SU-DHL-6 (cell line): ENCODE data around the gene CNPY4.
A peak's percentile ranks its signal among the peaks of the same experiment; 100 is the strongest.

Experiments used
- H2AFZ ChIP-seq: fragments of 200-600 bp; sonication (generic); 2 replicates; pipeline ENCODE4 v1.6.1; 2014; ENCODE audit warnings: low read depth, mild to moderate bottlenecking, moderate library complexity, mixed read lengths, antibody characterized with exemption, low read length; ENCODE audit not compliant: severe bottlenecking
- H3F3A ChIP-seq: fragments of 200-600 bp; shearing (Covaris generic); 2 replicates; pipeline ENCODE4 v1.6.0; 2016; ENCODE audit warnings: antibody characterized with exemption, mild to moderate bottlenecking; ENCODE audit not compliant: insufficient read depth
- H3K27ac ChIP-seq: fragments of 200-600 bp; sonication (generic); 2 replicates; pipeline ENCODE4 v1.5.1; 2016; ENCODE audit warnings: low read depth, mild to moderate bottlenecking, low read length, moderate library complexity, mixed read lengths
- H3K27me3 ChIP-seq: fragments of 200-600 bp; sonication (generic), shearing (Covaris generic); 2 replicates; pipeline ENCODE4 v1.6.0; 2014; ENCODE audit warnings: mild to moderate bottlenecking, low read length
- H3K36me3 ChIP-seq: fragments of 200-600 bp; sonication (generic); 2 replicates; pipeline ENCODE4 v1.6.1; 2014; ENCODE audit warnings: mild to moderate bottlenecking, low read length, mixed read lengths
- H3K4me2 ChIP-seq: fragments of 300-600, 200-600 bp; shearing (Covaris generic), sonication (generic); 2 replicates; pipeline ENCODE4 v1.6.0; 2014; ENCODE audit warnings: low read length, low read depth, mild to moderate bottlenecking; ENCODE audit not compliant: poor library complexity, severe bottlenecking
- H3K4me3 ChIP-seq: fragments of 200-600 bp; sonication (generic); 2 replicates; pipeline ENCODE4 v1.5.1; 2014; ENCODE audit warnings: antibody characterized with exemption, low read length, mild to moderate bottlenecking, mixed read lengths; ENCODE audit not compliant: insufficient read depth, poor library complexity, severe bottlenecking
- H3K79me2 ChIP-seq: fragments of 200-600 bp; sonication (generic); 2 replicates; pipeline ENCODE4 v1.6.1; 2014; ENCODE audit warnings: mild to moderate bottlenecking, low read length, moderate library complexity; ENCODE audit not compliant: insufficient read depth
- H3K9ac ChIP-seq: fragments of 200-600 bp; sonication (generic); 2 replicates; pipeline ENCODE4 v1.7.0; 2014; ENCODE audit warnings: mild to moderate bottlenecking, low read length
- H3K9me2 ChIP-seq: fragments of 200-600 bp; sonication (generic); replicated peaks from 2 replicates; pipeline ENCODE4 v1.6.1; 2014; ENCODE audit warnings: low read length; ENCODE audit not compliant: insufficient read depth
- H3K9me3 ChIP-seq: fragments of 200-600 bp; sonication (generic); 2 replicates; pipeline ENCODE4 v1.6.1; 2014; ENCODE audit warnings: low read length, mixed read lengths; ENCODE audit not compliant: insufficient read depth
- H4K20me1 ChIP-seq: fragments of 200-600 bp; sonication (generic); 2 replicates; pipeline ENCODE4 v1.6.1; 2014; ENCODE audit warnings: low read depth, mild to moderate bottlenecking, antibody characterized with exemption, low read length, moderate library complexity, mixed read lengths
- CTCF ChIP-seq: fragments of 200-600 bp; sonication (generic); IDR thresholded peaks from one replicate; pipeline ENCODE4 v1.5.1; 2017; ENCODE audit warnings: antibody characterized with exemption, mild to moderate bottlenecking, low read length, moderate library complexity; ENCODE audit not compliant: insufficient read depth, poor library complexity, severe bottlenecking
- EZH2phosphoT487 ChIP-seq: fragments of 200-600 bp; sonication (generic), shearing (Covaris generic); conservative IDR thresholded peaks from 2 replicates; pipeline ENCODE4 v1.6.1; 2018; ENCODE audit warnings: mild to moderate bottlenecking, antibody characterized with exemption, low read length, moderate library complexity, mixed read lengths

Gene CNPY4

GRCh38 chr7:100081535-100082102 is 37.8 kb upstream of the CNPY4 start, which contains the start of gene ZNF3:
Gene ZNF3, minus strand, starts transcription at chr7:100081723. Its CDS starts 4,366 bp downstream, at chr7:100077357.
- TF ChIP-seq EZH2phosphoT487: no peak
- TF ChIP-seq CTCF: peak; percentile 99
- peak within 1 kb of the TSS; percentile 50 for H3K27ac ChIP-seq
- H2AFZ ChIP-seq: peak within 1 kb of the TSS; percentile 55
- H3K36me3 ChIP-seq: no peaks in the 10 kb centered on the region
- H3K9me3 ChIP-seq: no peaks in the 10 kb centered on the region
- peak within 1 kb of the TSS; percentile 88 for H3K4me3 ChIP-seq
- H3K9me2 ChIP-seq: no peaks in the 10 kb centered on the region
- no peaks in the 10 kb centered on the region; the same call in 1 of the 2 replicates for H3K27me3 ChIP-seq
- H3F3A ChIP-seq: peaks cover 16% of the 10 kb centered on the region
- no peaks in the 10 kb centered on the region for H4K20me1 ChIP-seq
- peak within 1 kb of the TSS; percentile 70 for H3K4me2 ChIP-seq
- peak within 1 kb of the TSS; percentile 70 for H3K9ac ChIP-seq
- peaks cover 29% of the 10 kb centered on the region for H3K79me2 ChIP-seq

DNA sequence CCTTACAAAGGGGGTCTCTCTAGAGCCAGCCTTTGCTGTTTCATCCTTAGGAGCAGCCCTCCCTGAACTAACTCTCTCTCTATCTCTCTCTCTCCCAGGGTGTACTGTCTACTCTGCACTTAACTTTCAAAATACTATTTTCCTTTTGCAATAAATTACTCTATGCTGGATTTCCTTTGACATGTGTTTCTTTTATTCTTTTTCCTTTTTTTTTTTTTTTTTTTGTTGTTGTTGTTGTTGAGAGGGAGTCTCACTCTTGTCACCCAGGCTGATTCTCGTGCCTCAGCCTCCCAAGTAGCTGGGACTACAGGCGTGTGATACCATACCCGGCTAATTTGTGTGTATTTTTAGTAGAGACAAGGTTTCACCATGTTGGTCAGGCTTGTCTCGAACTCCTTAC is 36.5 kb upstream of the CNPY4 start:
- no peaks in the 10 kb centered on the region for H3K36me3 ChIP-seq
- peak overlapping the region; percentile 70 for H3K4me2 ChIP-seq
- no peaks in the 10 kb centered on the region for H3K9me3 ChIP-seq
- H3K9me2 ChIP-seq: no peaks in the 10 kb centered on the region
- TF ChIP-seq EZH2phosphoT487 (no peak), CTCF (no peak)
- peaks cover 16% of the 10 kb centered on the region for H3F3A ChIP-seq
- H3K4me3 ChIP-seq: no peak overlapping the region
- no peaks in the 10 kb centered on the region for H4K20me1 ChIP-seq
- no peak overlapping the region for H3K9ac ChIP-seq
- H3K27ac ChIP-seq: peak overlapping the region; percentile 28
- no peaks in the 10 kb centered on the region; the same call in 1 of the 2 replicates for H3K27me3 ChIP-seq
- H2AFZ ChIP-seq: no peak overlapping the region
- peaks cover 29% of the 10 kb centered on the region for H3K79me2 ChIP-seq

DNA sequence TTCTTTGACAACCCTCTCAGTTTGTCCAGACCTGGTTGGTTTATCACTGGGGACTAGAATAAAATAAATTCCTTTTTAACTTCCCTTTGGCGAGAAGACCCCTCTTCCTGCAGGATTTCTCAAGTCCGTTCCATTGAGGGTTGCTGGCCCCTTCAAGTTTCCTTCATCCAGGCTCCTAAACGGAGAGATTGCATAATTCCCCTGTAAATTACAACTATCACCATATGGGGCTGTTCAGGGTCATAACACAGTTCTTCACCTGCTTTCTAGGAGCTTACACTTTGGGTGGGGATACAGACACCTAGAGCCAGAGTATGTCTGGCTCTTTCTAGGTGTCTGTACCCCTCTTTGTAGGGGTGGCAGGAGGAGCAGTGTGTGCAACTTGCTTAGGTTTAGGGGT is 33.9 kb upstream of the CNPY4 start:
- Histone ChIP-seq H2AFZ (no peak overlapping the region), H3K27ac (no peak overlapping the region), H3K79me2 (peaks cover 18% of the 10 kb centered on the region), H3K4me2 (no peak overlapping the region), H3K9ac (no peak overlapping the region), H3K9me3 (no peaks in the 10 kb centered on the region), H4K20me1 (no peaks in the 10 kb centered on the region), H3K36me3 (no peaks in the 10 kb centered on the region), H3K27me3 (no peaks in the 10 kb centered on the region; the same call in 1 of the 2 replicates), H3F3A (peaks cover 28% of the 10 kb centered on the region), H3K9me2 (no peaks in the 10 kb centered on the region), H3K4me3 (no peak overlapping the region)
- no peak for TF ChIP-seq CTCF
- TF ChIP-seq EZH2phosphoT487: no peak
